ENCODE results near the gene CDKN2A. TPM values are rescaled to one million over a fixed set of nuclear protein-coding genes. Genes with fewer than 3 reads are reported as not detected.

The CDKN2A gene
- total RNA-seq, 1 experiment from 2014 or later: 282 TPM

GRCh38 chr9:22029231-22029630, 35.0 kb upstream of the CDKN2A start:
- POLR2A ChIA-PET (ENCODE audit: unreplicated experiment): interaction anchor here (0.6 kb wide), 1 partner anchor 175 kb away, joined by 5 read pairs; no protein-coding TSS in a partner anchor
- Histone ChIP-seq H3K27ac (peak overlapping the region; percentile 74), H3K36me3 (ENCODE audit: low read depth) (peaks cover 5% of the 10 kb centered on the region), H2AFZ (no peak overlapping the region), H3K9me2 (ENCODE audit: insufficient read depth) (no peaks in the 10 kb centered on the region), H3K4me1 (replicated peaks; ENCODE audit: insufficient read depth) (peaks cover 15% of the 10 kb centered on the region), H3K9me3 (ENCODE audit: insufficient read depth, low read depth) (0 out of 2 replicates have a peak, but pooled peaks cover 4% of the 10 kb centered on the region), H4K20me1 (ENCODE audit: insufficient read depth) (no peaks in the 10 kb centered on the region), H3K27me3 (ENCODE audit: insufficient read depth, low read depth) (no peaks in the 10 kb centered on the region), H3K79me2 (ENCODE audit: low read depth) (no peaks in the 10 kb centered on the region), H3K4me3 (no peak overlapping the region), H3K4me2 (no peak overlapping the region), H3F3A (ENCODE audit: insufficient read depth, low read depth) (peaks cover 5% of the 10 kb centered on the region; the same call in 1 of the 2 replicates)
- no TSS peak for BruUV-seq (replicated peaks)
- DNase-seq: no peak
- TF ChIP-seq CTCF (conservative IDR thresholded peaks at IDR 0.05) (no peak), EZH2 (IDR thresholded peaks at IDR 0.05; ENCODE audit: low read depth) (no peak)
- intact Hi-C loops (cut with micrococcal nuclease; ENCODE audit: unreplicated experiment): no loop called here
- CTCF ChIA-PET: no interaction called here

GRCh38 chr9:22028394-22028793, 34.2 kb upstream of the CDKN2A start:
- no peak overlapping the region for H3K4me2 ChIP-seq
- no TSS peak for BruUV-seq (replicated peaks)
- H3K27me3 ChIP-seq (ENCODE audit: insufficient read depth, low read depth): no peaks in the 10 kb centered on the region
- TF ChIP-seq EZH2 (IDR thresholded peaks at IDR 0.05; ENCODE audit: low read depth): no peak
- no peak for TF ChIP-seq CTCF (conservative IDR thresholded peaks at IDR 0.05)
- 0 out of 2 replicates have a peak, but pooled peaks cover under 1% of the 10 kb centered on the region for H3K79me2 ChIP-seq (ENCODE audit: low read depth)
- H3K9me2 ChIP-seq (ENCODE audit: insufficient read depth): no peaks in the 10 kb centered on the region
- H3K9me3 ChIP-seq (ENCODE audit: insufficient read depth, low read depth): 0 out of 2 replicates have a peak, but pooled peaks cover 4% of the 10 kb centered on the region
- no peaks in the 10 kb centered on the region for H4K20me1 ChIP-seq (ENCODE audit: insufficient read depth)
- DNase-seq: no peak
- H3F3A ChIP-seq (ENCODE audit: insufficient read depth, low read depth): peaks cover 5% of the 10 kb centered on the region; the same call in 1 of the 2 replicates
- intact Hi-C loops (cut with micrococcal nuclease; ENCODE audit: unreplicated experiment): no loop called here
- no peak overlapping the region for H3K27ac ChIP-seq
- H3K4me1 ChIP-seq (replicated peaks; ENCODE audit: insufficient read depth): peaks cover 15% of the 10 kb centered on the region
- ChIA-PET POLR2A (ENCODE audit: unreplicated experiment) (no interaction called here), CTCF (no interaction called here)
- peaks cover 5% of the 10 kb centered on the region for H3K36me3 ChIP-seq (ENCODE audit: low read depth)
- H3K4me3 ChIP-seq: no peak overlapping the region
- no peak overlapping the region for H2AFZ ChIP-seq

- 0 out of 2 replicates have a peak, but pooled peaks cover 4% of the 10 kb centered on the region for H3K9me3 ChIP-seq (ENCODE audit: insufficient read depth, low read depth)
- no peak for DNase-seq
- BruUV-seq (replicated peaks): no TSS peak
- TF ChIP-seq EZH2 (IDR thresholded peaks at IDR 0.05; ENCODE audit: low read depth) (no peak), CTCF (conservative IDR thresholded peaks at IDR 0.05) (no peak)
- H3K4me2 ChIP-seq: no peak overlapping the region
- no peaks in the 10 kb centered on the region for H4K20me1 ChIP-seq (ENCODE audit: insufficient read depth)
- no peaks in the 10 kb centered on the region for H3K27me3 ChIP-seq (ENCODE audit: insufficient read depth, low read depth)
- intact Hi-C loops (cut with micrococcal nuclease; ENCODE audit: unreplicated experiment): no loop called here
- H3K4me1 ChIP-seq (replicated peaks; ENCODE audit: insufficient read depth): peaks cover 15% of the 10 kb centered on the region
- ChIA-PET CTCF (no interaction called here), POLR2A (ENCODE audit: unreplicated experiment) (no interaction called here)
- no peak overlapping the region for H3K27ac ChIP-seq
- peaks cover 7% of the 10 kb centered on the region; the same call in 1 of the 2 replicates for H3K79me2 ChIP-seq (ENCODE audit: low read depth)
- peaks cover 4% of the 10 kb centered on the region for H3K36me3 ChIP-seq (ENCODE audit: low read depth)
- H3F3A ChIP-seq (ENCODE audit: insufficient read depth, low read depth): peaks cover 5% of the 10 kb centered on the region; the same call in 1 of the 2 replicates
- no peak overlapping the region for H2AFZ ChIP-seq
- no peaks in the 10 kb centered on the region for H3K9me2 ChIP-seq (ENCODE audit: insufficient read depth)
- H3K4me3 ChIP-seq: no peak overlapping the region
These were observed 32.5 kb upstream of the CDKN2A start for GRCh38 chr9:22026696-22027095.
